Effector memory CD4-positive, alpha-beta T cell (primary cell): ENCODE results near the gene CYSTM1.
"Not testable (repeated sequence)": the region's sequence is repeated elsewhere in the genome, so short reads cannot be mapped to it uniquely, and the experiment has no call there.

Experiments
- DNase-seq, 3 donors: peaks; one replicate each; pipeline ENCODE4 v3.0.0-alpha.2; 2020
- H3K27ac ChIP-seq: 2 replicates; pipeline ENCODE4 v1.7.0; 2013; ENCODE audit warnings: mild to moderate bottlenecking, low read length, moderate library complexity; ENCODE audit not compliant: insufficient read depth, poor library complexity, severe bottlenecking
- H3K27me3 ChIP-seq: replicated peaks from 2 replicates; pipeline ENCODE4 v1.7.0; 2013; ENCODE audit warnings: mild to moderate bottlenecking, low read length; ENCODE audit not compliant: insufficient read depth, control insufficient read depth, poor library complexity, severe bottlenecking
- H3K36me3 ChIP-seq: 2 replicates; pipeline ENCODE4 v1.7.0; 2013; ENCODE audit warnings: mild to moderate bottlenecking, low read length, moderate library complexity; ENCODE audit not compliant: control insufficient read depth, insufficient read depth
- H3K4me1 ChIP-seq: 2 replicates; pipeline ENCODE4 v1.7.0; 2013; ENCODE audit warnings: low read length, mild to moderate bottlenecking; ENCODE audit not compliant: control insufficient read depth, insufficient read depth, poor library complexity, severe bottlenecking
- H3K4me3 ChIP-seq: 2 replicates; pipeline ENCODE4 v1.7.0; 2013; ENCODE audit warnings: low read length, low read depth, mild to moderate bottlenecking; ENCODE audit not compliant: insufficient read depth, poor library complexity, severe bottlenecking
- H3K9me3 ChIP-seq: 2 replicates; pipeline ENCODE4 v1.7.0; 2013; ENCODE audit warnings: mild to moderate bottlenecking, low read length, moderate library complexity; ENCODE audit not compliant: control insufficient read depth

CYSTM1 gene

DNA sequence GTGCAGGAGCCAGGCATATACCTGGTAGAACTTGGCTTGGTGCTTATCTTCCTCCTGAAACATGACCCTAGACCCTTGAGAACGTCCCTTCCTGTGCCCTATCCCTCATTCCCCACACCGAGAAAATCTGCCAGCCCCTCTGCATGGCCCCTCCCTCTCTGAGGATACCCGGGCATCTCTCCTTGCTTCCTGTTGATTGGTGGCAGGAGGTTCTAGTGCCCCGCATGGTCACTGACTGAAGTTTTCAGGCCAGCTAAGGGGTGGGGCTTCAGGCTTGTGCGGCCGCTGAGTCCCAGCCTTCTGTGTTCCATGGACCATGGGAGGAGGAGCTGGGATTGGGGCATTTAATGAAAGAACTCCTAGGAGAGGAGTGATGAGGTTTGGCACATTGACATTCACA is 26.5 kb upstream of the CYSTM1 start:
- Histone ChIP-seq H3K27ac (no peak overlapping the region), H3K9me3 (no peaks in the 10 kb centered on the region), H3K4me1 (peaks cover 13% of the 10 kb centered on the region), H3K27me3 (peaks cover 8% of the 10 kb centered on the region), H3K4me3 (no peak overlapping the region), H3K36me3 (no peaks in the 10 kb centered on the region)
- no peak for DNase-seq

DNA sequence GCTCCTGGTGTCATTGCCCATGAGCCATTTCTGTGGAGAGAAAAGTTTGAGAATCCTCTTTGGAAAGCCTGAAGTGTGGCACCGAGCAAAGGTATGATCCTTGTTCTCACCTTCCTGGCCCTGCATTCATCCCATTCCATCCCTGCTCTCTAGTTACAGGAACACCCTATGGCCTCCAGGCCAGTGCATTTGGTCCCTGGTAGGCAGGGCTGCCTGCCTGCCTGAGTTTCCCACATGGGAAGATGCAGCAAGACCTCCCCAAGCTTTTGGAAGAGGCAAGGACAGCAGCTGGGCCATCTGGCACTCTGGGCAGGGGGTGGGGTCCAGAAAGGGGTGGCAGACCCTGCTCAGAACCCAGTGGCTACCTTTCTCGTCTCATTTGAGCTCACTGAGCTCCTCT is 24.8 kb upstream of the CYSTM1 start:
- Histone ChIP-seq H3K27ac (no peak overlapping the region), H3K9me3 (no peaks in the 10 kb centered on the region), H3K4me1 (peaks cover 11% of the 10 kb centered on the region), H3K36me3 (no peaks in the 10 kb centered on the region), H3K27me3 (peaks cover 4% of the 10 kb centered on the region), H3K4me3 (no peak overlapping the region)
- DNase-seq: no peak

DNA sequence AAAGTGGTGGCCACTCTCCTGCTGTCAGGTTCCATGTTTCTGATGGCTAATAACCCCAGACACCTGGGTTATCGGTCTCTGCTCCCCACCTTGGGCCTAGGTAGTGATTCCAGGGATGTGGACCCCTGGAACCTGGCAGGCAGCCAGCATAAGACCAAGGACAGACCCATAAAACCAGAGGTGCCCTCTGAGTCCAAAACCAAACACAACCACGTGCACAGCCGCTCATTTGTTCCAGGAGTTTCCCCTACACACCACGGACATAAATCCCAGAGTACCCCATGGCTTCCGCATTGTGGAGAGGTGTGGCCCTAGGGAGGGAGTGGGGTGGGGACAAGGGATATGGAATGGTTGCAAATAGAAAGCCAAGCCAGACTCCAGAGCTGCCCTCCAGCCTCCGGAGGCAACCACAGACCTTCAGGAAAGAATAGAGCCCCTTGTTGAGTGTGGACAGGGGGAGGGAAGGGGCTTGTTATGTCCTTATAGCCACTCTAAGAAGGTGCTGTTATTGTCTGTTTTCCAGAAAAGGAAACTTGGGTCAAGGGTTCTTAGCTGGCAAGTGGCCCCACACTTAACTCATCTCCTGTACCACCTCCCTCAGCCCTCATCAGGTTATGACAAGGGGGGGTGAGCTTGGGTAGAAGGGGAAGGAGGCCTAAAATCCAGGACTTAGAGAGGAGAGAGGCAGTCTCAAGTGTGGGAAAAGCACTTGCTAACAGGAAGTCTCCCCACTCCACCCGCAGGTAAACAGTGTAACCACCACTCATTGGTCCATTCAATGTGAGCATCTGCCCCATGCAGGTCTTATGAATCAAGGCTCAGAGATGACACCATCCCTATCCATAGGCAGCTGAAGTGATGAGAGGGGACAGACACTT is 23.6 kb upstream of the CYSTM1 start:
- no peaks in the 10 kb centered on the region for H3K36me3 ChIP-seq
- no peaks in the 10 kb centered on the region for H3K9me3 ChIP-seq
- no peaks in the 10 kb centered on the region for H3K4me1 ChIP-seq
- DNase-seq: no peak
- no peak overlapping the region for H3K4me3 ChIP-seq
- H3K27me3 ChIP-seq: no peaks in the 10 kb centered on the region
- no peak overlapping the region for H3K27ac ChIP-seq

DNA sequence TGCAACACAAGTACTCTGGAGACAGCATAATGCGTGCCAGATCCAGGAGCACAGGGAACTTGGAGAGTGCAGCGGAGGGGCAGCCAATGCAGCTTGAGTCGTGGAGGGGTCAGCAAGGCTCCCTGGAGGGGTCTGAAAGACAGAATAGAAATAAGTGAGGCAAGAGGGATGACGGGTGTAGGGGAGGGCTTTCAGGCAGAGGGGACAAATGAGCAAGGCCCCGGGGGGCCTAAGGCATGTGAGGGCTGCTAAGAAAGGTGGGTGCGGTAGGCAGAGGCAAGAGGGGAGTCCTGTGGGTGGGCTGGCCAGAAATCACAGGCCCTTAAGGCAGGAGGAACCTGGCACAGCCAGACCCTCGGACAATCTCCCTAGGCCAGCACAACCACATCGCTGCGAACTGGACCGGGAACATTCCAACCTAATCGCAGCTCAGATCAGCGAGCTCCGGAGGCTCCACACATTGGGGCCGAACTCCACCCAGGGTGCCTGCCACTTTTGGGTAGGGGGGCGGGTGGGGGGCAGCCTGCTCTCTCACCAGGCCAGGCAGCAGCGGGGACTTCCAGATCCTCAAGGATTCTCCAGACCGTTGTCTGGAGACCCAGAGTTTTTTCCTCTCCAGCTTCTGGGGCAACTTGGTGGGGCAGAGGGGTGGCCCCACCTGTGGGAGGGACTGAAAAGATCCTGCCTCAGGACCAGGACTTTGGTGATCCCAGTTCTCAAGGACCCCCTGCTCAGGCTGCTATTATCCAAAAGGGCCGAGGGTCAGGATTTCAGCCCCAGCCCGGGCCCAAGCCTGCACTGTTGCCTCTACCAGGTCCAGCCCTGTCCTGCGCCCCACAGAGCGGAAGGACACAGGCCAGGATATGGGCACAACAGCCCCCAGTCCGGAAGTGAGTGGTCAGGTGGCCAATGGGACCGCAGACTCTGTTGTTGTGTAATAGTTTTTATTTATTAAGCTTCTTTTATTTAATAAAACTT is 22.7 kb upstream of the CYSTM1 start:
- peaks cover 3% of the 10 kb centered on the region for H3K4me1 ChIP-seq
- H3K9me3 ChIP-seq: no peaks in the 10 kb centered on the region
- no peak overlapping the region for H3K4me3 ChIP-seq
- H3K36me3 ChIP-seq: no peaks in the 10 kb centered on the region
- DNase-seq: no peak
- no peaks in the 10 kb centered on the region for H3K27me3 ChIP-seq
- no peak overlapping the region for H3K27ac ChIP-seq

- no peaks in the 10 kb centered on the region for H3K27me3 ChIP-seq
- no peaks in the 10 kb centered on the region for H3K9me3 ChIP-seq
- H3K36me3 ChIP-seq: no peaks in the 10 kb centered on the region
- H3K4me3 ChIP-seq: no peak overlapping the region
- no peak for DNase-seq
- H3K4me1 ChIP-seq: peaks cover 6% of the 10 kb centered on the region
- H3K27ac ChIP-seq: no peak overlapping the region
These were observed 21.7 kb upstream of the CYSTM1 start for GRCh38 chr5:140153255-140153654.

GRCh38 chr5:140153905-140154304 is 21.1 kb upstream of the CYSTM1 start:
- peaks cover 6% of the 10 kb centered on the region for H3K4me1 ChIP-seq
- H3K9me3 ChIP-seq: no peaks in the 10 kb centered on the region
- no peak overlapping the region for H3K4me3 ChIP-seq
- no peaks in the 10 kb centered on the region for H3K36me3 ChIP-seq
- no peak for DNase-seq
- no peaks in the 10 kb centered on the region for H3K27me3 ChIP-seq
- no peak overlapping the region for H3K27ac ChIP-seq

GRCh38 chr5:140154710-140155381 is 20.1 kb upstream of the CYSTM1 start:
- not testable (repeated sequence) for H3K4me1 ChIP-seq, H3K27me3 ChIP-seq, H3K9me3 ChIP-seq, H3K4me3 ChIP-seq, H3K36me3 ChIP-seq, H3K27ac ChIP-seq, DNase-seq

DNA sequence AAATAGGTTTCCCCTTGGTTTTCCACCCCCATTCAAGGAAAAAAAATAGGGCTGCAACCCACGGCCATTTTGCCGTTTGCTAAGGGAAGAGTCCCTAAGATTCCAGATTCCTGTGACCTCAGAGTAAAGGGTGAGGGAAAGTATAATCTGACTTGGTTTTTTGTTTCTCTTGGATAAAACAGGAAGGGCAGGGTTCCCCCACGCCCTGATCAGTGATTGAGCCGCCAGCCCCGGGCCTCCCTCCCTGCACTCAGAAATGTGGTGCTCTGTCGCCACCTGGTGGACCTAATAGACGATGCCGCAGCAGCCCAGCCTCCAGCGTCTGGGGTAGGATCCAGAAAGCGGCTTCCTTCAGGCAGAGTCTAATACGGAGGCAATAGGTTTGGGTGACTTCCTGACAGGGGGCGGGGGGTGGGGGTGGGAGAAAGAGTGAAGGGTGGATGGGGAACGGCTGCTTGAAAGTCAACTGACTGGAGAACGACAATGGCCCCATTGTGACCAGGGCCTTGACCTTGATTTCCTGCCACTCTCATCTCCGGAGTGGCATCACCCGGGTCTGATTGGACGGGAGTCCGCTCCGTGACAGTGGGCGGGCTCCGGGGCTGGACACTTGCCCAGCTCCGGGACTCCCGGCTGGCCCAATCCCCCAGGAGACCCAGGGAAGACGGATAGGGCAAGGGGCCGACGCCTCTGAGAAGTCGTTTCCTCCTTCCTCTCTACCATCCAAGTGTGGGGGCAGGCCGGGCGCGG is 17.8 kb upstream of the CYSTM1 start:
- DNase-seq: peak; percentile 71 to 79 (median 73)
- H3K4me3 ChIP-seq: no peak overlapping the region
- no peaks in the 10 kb centered on the region for H3K9me3 ChIP-seq
- no peaks in the 10 kb centered on the region for H3K36me3 ChIP-seq
- H3K27ac ChIP-seq: no peak overlapping the region
- no peaks in the 10 kb centered on the region for H3K27me3 ChIP-seq
- H3K4me1 ChIP-seq: peaks cover 6% of the 10 kb centered on the region
